CD4-positive, alpha-beta T cell treated with Interleukin-4 for 1 hour (primary cell): Measurements from ENCODE around the gene CDK11A.
"Not testable (repeated sequence)": the region's sequence is repeated elsewhere in the genome, so short reads cannot be mapped to it uniquely, and the experiment has no call there.

ENCODE experiments used
- DNase-seq, 2 donors: peaks; one replicate each; pipeline ENCODE4 v3.0.0-alpha.2; 2020 to 2022

CDK11A gene

GRCh38 chr1:1683104-1683905 lies 40.9 kb downstream of the CDK11A start:
- DNase-seq = no peak

- no peak for DNase-seq
Measured at GRCh38 chr1:1680912-1681273, 43.3 kb downstream of the CDK11A start.

GRCh38 chr1:1680031-1680911 lies 43.9 kb downstream of the CDK11A start:
- DNase-seq = no peak

GRCh38 chr1:1678581-1679380 lies 45.4 kb downstream of the CDK11A start:
- peak in 1 of 2 donors; percentile 56 for DNase-seq

- peak; percentile 54 to 56 for DNase-seq
Measured at GRCh38 chr1:1677718-1678580, 46.2 kb downstream of the CDK11A start.

GRCh38 chr1:1676087-1676486 lies 48.1 kb downstream of the CDK11A start:
- DNase-seq = not testable (repeated sequence)

GRCh38 chr1:1675218-1675617 lies 48.9 kb downstream of the CDK11A start:
- not testable (repeated sequence) for DNase-seq

- DNase-seq = not testable (repeated sequence)
Measured at GRCh38 chr1:1674806-1675205, 49.4 kb downstream of the CDK11A start.

- no peak for DNase-seq
Measured at GRCh38 chr1:1672181-1672965, 51.8 kb downstream of the CDK11A start.

- no peak for DNase-seq
Measured at GRCh38 chr1:1671365-1672119, 52.6 kb downstream of the CDK11A start.

- DNase-seq = no peak
Measured at GRCh38 chr1:1670866-1671265, 53.3 kb downstream of the CDK11A start.

GRCh38 chr1:1669468-1670440 lies 54.4 kb downstream of the CDK11A start:
- no peak for DNase-seq

GRCh38 chr1:1666526-1666925 lies 57.6 kb downstream of the CDK11A start:
- no peak for DNase-seq

- peak; percentile 23 to 29 for DNase-seq
Measured at GRCh38 chr1:1665815-1666251, 58.3 kb downstream of the CDK11A start.

- no peak for DNase-seq
Measured at GRCh38 chr1:1664941-1665814, 59.0 kb downstream of the CDK11A start.

- DNase-seq = not testable (repeated sequence)
Measured at GRCh38 chr1:1664318-1664717, 59.8 kb downstream of the CDK11A start.

- DNase-seq = not testable (repeated sequence)
Measured at GRCh38 chr1:1662830-1663560, 61.2 kb downstream of the CDK11A start.
